Thyroid gland (tissue), 4 donors: Measurements from ENCODE around the gene SLC25A22. TPM values are rescaled to one million over a fixed set of nuclear protein-coding genes. Genes with fewer than 3 reads are reported as not detected.

Experiments used
- DNase-seq, 2 donors: peaks; one replicate each; pipeline ENCODE4 v3.0.0-alpha.2; 2019
- H3K27ac ChIP-seq, 3 donors: fragments of 200-600 bp; sonication (generic); 1 replicate in 2 of 3; 2 replicates in 1 of 3; pipeline ENCODE4 v1.5.1; 2016 to 2019; ENCODE audit warnings: mild to moderate bottlenecking in 1 of 3, moderate library complexity in 1 of 3
- H3K27me3 ChIP-seq: fragments of 200-600 bp; sonication (generic); one replicate; pipeline ENCODE4 v1.5.1; 2019
- H3K36me3 ChIP-seq, 2 donors: fragments of 200-600 bp; sonication (generic); one replicate each; pipeline ENCODE4 v1.5.1; 2016 to 2019
- H3K4me1 ChIP-seq, 2 donors: fragments of 200-600 bp; sonication (generic); one replicate each; pipeline ENCODE4 v1.5.1; 2017 to 2019
- H3K4me3 ChIP-seq, 3 donors: fragments of 200-600 bp; sonication (generic); replicated peaks in 1 of 3; 1 replicate in 2 of 3; 2 replicates in 1 of 3; pipeline ENCODE4 v1.5.1; 2016; ENCODE audit warnings: mild to moderate bottlenecking in 1 of 3
- H3K9me3 ChIP-seq: fragments of 200-600 bp; sonication (generic); one replicate; pipeline ENCODE4 v1.5.1; 2017
- POLR2A ChIP-seq, 2 donors: fragments of 450-650 bp; IDR thresholded peaks; one replicate each; pipeline ENCODE4 v1.6.1; 2017; ENCODE audit warnings: antibody characterized with exemption in 2 of 2, mild to moderate bottlenecking in 2 of 2, moderate library complexity in 1 of 2
- WGBS, 2 donors: methylation state at CpG; one replicate each; pipeline ENCODE4 v1.1.5; 2017; 5-methylcytosine and 5-hydroxymethylcytosine counted together
- intact Hi-C: fragments of 100-400 bp; cut with DNase I; formaldehyde crosslinking; loops from one replicate; pipeline ENCODE4 v1.15.1; 2023
- total RNA-seq, 4 donors: library from RNA; depleted of rRNA; stranded (reverse); fragments of >200 nt; gene quantifications; one replicate each; pipeline ENCODE4 v1.2.3, GENCODE V29; 2016
- TF ChIP-seq, protein P1 (sequence below), 6 experiments: fragments of 200-600 bp in 3 of 6; fragments of 450-650 bp in 3 of 6; sonication (generic) in 3 of 6; IDR thresholded peaks; one replicate each; pipeline ENCODE4 v1.5.1; 2016 to 2019; ENCODE audit warnings: antibody characterized with exemption in 6 of 6, mild to moderate bottlenecking in 2 of 6, inconsistent platforms in 1 of 6, moderate library complexity in 1 of 6

The SLC25A22 gene
- total RNA-seq, 4 donors from 2014 or later: 5.1 to 13.1 (median 7.8) TPM

DNA sequence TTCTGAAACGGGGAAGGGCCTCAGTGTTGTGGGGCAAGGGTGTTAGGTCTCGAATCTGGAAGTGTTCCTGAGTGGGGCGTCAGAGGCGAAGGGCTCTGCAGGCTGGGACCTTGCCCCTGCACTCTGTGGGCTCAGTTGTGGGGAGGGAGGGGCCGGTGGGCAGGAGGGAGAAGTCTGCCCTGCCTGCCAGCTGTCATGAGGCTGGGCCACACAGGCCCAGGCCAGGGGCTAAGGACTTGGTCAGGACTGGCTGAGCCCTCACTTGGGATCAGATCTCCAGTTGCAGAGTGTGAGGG is 29.8 kb upstream of the SLC25A22 start, which contains the start of gene CRACR2B:
TSS of gene CRACR2B (plus strand) at position 23 of the 296 bp plus-strand sequence. CDS start 689 bp downstream, outside the sequence.
- H3K27ac ChIP-seq: peak within 1 kb of the TSS in 2 of 3 donors; percentile 49 to 56
- WGBS, 2 donors: 54 to 67% methylated on average over 5 of the region's 5 CpGs
- peaks cover 51 to 59% of the 10 kb centered on the region in 2 donors for H3K4me1 ChIP-seq
- H3K36me3 ChIP-seq: peaks cover 24 to 27% of the 10 kb centered on the region in 2 donors
- intact Hi-C loops: loop anchor here (10.0 kb wide), 1 partner anchor 87 kb away; the partner anchor contains the start of gene CHID1
- peak within 1 kb of the TSS in 1 of 3 donors; percentile 36 for H3K4me3 ChIP-seq
- TF ChIP-seq, protein P1, sequence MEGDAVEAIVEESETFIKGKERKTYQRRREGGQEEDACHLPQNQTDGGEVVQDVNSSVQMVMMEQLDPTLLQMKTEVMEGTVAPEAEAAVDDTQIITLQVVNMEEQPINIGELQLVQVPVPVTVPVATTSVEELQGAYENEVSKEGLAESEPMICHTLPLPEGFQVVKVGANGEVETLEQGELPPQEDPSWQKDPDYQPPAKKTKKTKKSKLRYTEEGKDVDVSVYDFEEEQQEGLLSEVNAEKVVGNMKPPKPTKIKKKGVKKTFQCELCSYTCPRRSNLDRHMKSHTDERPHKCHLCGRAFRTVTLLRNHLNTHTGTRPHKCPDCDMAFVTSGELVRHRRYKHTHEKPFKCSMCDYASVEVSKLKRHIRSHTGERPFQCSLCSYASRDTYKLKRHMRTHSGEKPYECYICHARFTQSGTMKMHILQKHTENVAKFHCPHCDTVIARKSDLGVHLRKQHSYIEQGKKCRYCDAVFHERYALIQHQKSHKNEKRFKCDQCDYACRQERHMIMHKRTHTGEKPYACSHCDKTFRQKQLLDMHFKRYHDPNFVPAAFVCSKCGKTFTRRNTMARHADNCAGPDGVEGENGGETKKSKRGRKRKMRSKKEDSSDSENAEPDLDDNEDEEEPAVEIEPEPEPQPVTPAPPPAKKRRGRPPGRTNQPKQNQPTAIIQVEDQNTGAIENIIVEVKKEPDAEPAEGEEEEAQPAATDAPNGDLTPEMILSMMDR (IDR thresholded peaks at IDR 0.05): no peak
- TF ChIP-seq POLR2A (IDR thresholded peaks at IDR 0.05): no peak
- no peak for DNase-seq
- no peaks in the 10 kb centered on the region for H3K27me3 ChIP-seq
- H3K9me3 ChIP-seq: no peaks in the 10 kb centered on the region

DNA sequence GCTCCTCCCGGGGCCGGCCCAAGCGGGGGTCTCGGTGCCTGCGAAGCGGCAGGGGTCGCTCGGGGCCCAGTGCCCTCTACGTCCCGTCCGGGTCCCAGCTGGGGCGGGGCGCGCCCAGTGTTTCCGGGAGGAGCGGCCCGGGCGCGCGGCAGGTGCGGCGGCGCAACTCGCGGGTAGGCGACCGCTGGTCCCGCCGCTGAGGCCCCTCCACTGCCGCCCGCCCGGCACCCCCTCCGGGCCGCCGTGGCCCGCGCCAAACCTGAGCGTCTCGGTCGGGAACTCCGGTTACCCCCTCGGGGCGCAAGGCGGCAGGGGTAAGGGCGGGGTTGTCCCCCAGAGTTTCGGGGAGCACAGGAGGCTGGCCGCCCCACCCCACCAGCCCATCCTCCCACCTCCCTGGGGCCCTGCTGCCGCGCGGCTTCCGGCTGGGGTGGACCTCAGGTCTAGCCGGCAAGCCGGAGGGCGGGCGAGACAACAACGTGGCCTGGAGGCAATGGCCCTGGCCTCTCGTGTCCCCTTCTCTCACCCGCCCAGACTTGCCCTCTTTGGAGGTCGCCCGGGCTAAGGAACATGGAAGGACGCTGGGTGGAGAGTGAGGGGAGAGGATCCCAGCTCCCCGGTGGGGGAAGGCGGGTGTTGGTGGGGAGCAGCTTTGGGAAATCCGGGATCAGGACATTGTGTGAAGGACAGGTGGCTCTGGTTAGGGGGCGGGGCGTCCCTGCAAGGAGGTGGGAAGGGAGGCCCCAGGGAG is 29.2 kb upstream of the SLC25A22 start:
- Histone ChIP-seq H3K27me3 (no peaks in the 10 kb centered on the region), H3K9me3 (no peaks in the 10 kb centered on the region), H3K4me1 (peaks cover 49 to 56% of the 10 kb centered on the region in 2 donors), H3K36me3 (peaks cover 27 to 33% of the 10 kb centered on the region in 2 donors), H3K27ac (peak overlapping the region in 2 of 3 donors; percentile 49 to 56), H3K4me3 (peak overlapping the region in 1 of 3 donors; percentile 36)
- no peak for DNase-seq
- 14 to 21% methylated on average over 10 to 13 of the region's 66 CpGs for WGBS, 2 donors
- intact Hi-C loops: loop anchor here (10.0 kb wide), 1 partner anchor 87 kb away; the partner anchor contains the start of gene CHID1
- TF ChIP-seq, protein P1 (IDR thresholded peaks at IDR 0.05): no peak
- no peak for TF ChIP-seq POLR2A (IDR thresholded peaks at IDR 0.05)

DNA sequence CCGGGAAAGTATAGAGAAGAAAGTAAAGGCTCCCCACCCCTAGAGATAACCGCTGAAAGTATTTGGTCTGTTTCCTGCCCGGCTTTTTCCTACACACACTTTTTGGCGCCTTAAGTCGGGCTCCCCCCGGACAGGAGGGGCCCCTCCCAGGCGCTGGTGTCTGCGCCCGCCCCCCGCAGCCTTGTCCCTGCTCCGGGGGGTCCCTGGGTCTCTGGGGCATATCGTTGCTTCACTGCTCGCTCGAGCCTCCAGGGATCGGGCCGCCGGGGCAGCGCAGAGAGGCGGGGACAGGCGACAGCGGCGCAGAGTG is 28.7 kb upstream of the SLC25A22 start:
- H3K9me3 ChIP-seq: no peaks in the 10 kb centered on the region
- peak overlapping the region in 1 of 3 donors; percentile 36 for H3K4me3 ChIP-seq
- peak overlapping the region in 2 of 3 donors; percentile 49 to 56 for H3K27ac ChIP-seq
- 3 to 6% methylated on average over 5 to 12 of the region's 22 CpGs for WGBS, 2 donors
- H3K36me3 ChIP-seq: peaks cover 28 to 36% of the 10 kb centered on the region in 2 donors
- H3K27me3 ChIP-seq: no peaks in the 10 kb centered on the region
- TF ChIP-seq, protein P1 (IDR thresholded peaks at IDR 0.05): no peak
- no peak for TF ChIP-seq POLR2A (IDR thresholded peaks at IDR 0.05)
- no peak for DNase-seq
- H3K4me1 ChIP-seq: peaks cover 43 to 52% of the 10 kb centered on the region in 2 donors
- intact Hi-C loops: loop anchor here (10.0 kb wide), 1 partner anchor 88 kb away; the partner anchor contains the start of gene CHID1

DNA sequence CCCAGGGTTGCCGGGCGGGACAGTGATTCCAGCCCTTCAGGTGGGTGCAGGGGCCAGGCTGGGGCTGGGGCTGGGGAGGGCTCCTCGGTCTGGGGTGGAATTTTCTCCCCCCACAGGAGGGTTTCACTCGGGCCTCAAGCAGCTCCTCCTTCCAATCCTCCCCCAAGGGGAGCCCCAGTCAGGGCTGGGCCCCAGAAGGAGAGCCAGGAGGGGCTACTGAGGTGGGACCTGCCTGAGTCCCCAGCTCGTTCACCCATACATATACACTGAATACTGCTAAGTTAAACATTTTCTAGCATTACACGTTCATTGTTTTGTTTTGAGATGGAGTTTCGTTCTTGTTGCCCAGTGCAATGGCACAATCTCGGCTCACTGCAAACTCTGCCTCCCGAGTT is 28.1 kb upstream of the SLC25A22 start:
- no peak overlapping the region for H3K4me3 ChIP-seq
- intact Hi-C loops: loop anchor here (10.0 kb wide), 1 partner anchor 89 kb away; the partner anchor contains the start of gene CHID1
- H3K27ac ChIP-seq: no peak overlapping the region

More for the DNA sequence above, 28.1 kb upstream of the SLC25A22 start:
- no peak for DNase-seq
- WGBS, 2 donors: 78 to 83% methylated on average over 7 to 9 of the region's 9 CpGs
- Histone ChIP-seq H3K9me3 (no peaks in the 10 kb centered on the region), H3K36me3 (peaks cover 28 to 36% of the 10 kb centered on the region in 2 donors), H3K4me1 (peaks cover 48 to 58% of the 10 kb centered on the region in 2 donors), H3K27me3 (no peaks in the 10 kb centered on the region)
- TF ChIP-seq POLR2A (IDR thresholded peaks at IDR 0.05): no peak
- TF ChIP-seq, protein P1 (IDR thresholded peaks at IDR 0.05): no peak
